A549 (cell line): Measurements from ENCODE around the gene FSTL4. TPM values are rescaled to one million over a fixed set of nuclear protein-coding genes. Genes with fewer than 3 reads are reported as not detected.

Experiments used
- ATAC-seq, 2 experiments: fragments of 200-7000 bp in 1 of 2; fragments of >200 bp in 1 of 2; cut with Nextera tagmentation in 1 of 2; cut with Tn5 transposase in 1 of 2; 3 replicates each; pipeline versions ENCODE4 v1.8.0 to v1.9.1; 2018 to 2020; ENCODE audit warnings: mild to moderate bottlenecking in 1 of 2, moderate library complexity in 1 of 2
- CTCF ChIA-PET: fragments of 300-600 bp; sonication (Branson Sonifier 250); formaldehyde crosslinking; extraction: SDS; loops from one replicate; lab custom pipeline; 2021; ENCODE audit warnings: antibody characterized with exemption, inconsistent platforms; lab: Yijun Ruan, JAX
- POLR2A ChIA-PET: fragments of 350-600 bp; formaldehyde crosslinking; extraction: SDS; loops from one replicate; lab custom pipeline; 2021; ENCODE audit warnings: antibody characterized with exemption, inconsistent platforms; lab: Yijun Ruan, JAX
- DNase-seq, 2 experiments: peaks; one replicate each; pipeline versions ENCODE4 v3.0.0 to v3.0.0-alpha.2; 2011 to 2016; ENCODE audit warnings: low read depth in 1 of 2, low spot score in 1 of 2
- FAIRE-seq: peaks from 2 replicates; lab custom pipeline; 2011; peaks lifted over from hg19 to GRCh38; lab: Jason Lieb, UNC
- H3K27ac ChIP-seq, 2 experiments: fragments of >200 bp; sonication (Bioruptor Twin); formaldehyde crosslinking; 3 replicates each; pipeline ENCODE4 v1.5.1; 2016 to 2017
- H3K4me1 ChIP-seq: fragments of >200 bp; sonication (Bioruptor Twin); formaldehyde crosslinking; 3 replicates; pipeline ENCODE4 v1.6.1; 2016
- H3K4me2 ChIP-seq: fragments of >200 bp; sonication (Bioruptor Twin); formaldehyde crosslinking; 3 replicates; pipeline ENCODE4 v1.6.1; 2016
- H3K4me3 ChIP-seq: fragments of >200 bp; sonication (Bioruptor Twin); formaldehyde crosslinking; 3 replicates; pipeline ENCODE4 v1.5.1; 2016
- H3K9me3 ChIP-seq: fragments of >200 bp; sonication (Bioruptor Twin); formaldehyde crosslinking; 3 replicates; pipeline ENCODE4 v1.6.1; 2016
- ATOH8 ChIP-seq: fragments of 250-450 bp; sonication (Bioruptor Pico); IDR thresholded peaks from 2 replicates; pipeline ENCODE4 v1.5.0; 2020; ENCODE audit warnings: low read depth, mild to moderate bottlenecking, moderate library complexity
- BCL3 ChIP-seq: fragments of >200 bp; sonication (Bioruptor Twin); formaldehyde crosslinking; IDR thresholded peaks from 3 replicates; pipeline ENCODE4 v1.6.1; 2016
- BHLHE40 ChIP-seq: IDR thresholded peaks from 2 replicates; pipeline ENCODE4 v1.6.1; 2012; ENCODE audit warnings: low read depth, low read length, inconsistent platforms
- CBX2 ChIP-seq: fragments of 200-600 bp; sonication (generic); IDR thresholded peaks from 2 replicates; pipeline ENCODE4 v1.6.1; 2016; ENCODE audit warnings: low read depth, mild to moderate bottlenecking, borderline replicate concordance
- CEBPB ChIP-seq, 2 experiments: fragments of >200 bp in 1 of 2; sonication (Bioruptor Twin) in 1 of 2; formaldehyde crosslinking in 1 of 2; IDR thresholded peaks; 2 replicates each; pipeline ENCODE4 v1.6.1; 2012 to 2016
- CHD2 ChIP-seq: fragments of 150-350 bp; IDR thresholded peaks from 2 replicates; pipeline ENCODE4 v1.6.1; 2014; ENCODE audit warnings: low read length; ENCODE audit not compliant: partially characterized antibody
- CHD4 ChIP-seq: fragments of 200-600 bp; sonication (generic); IDR thresholded peaks from 2 replicates; pipeline ENCODE4 v1.6.1; 2016; ENCODE audit warnings: antibody characterized with exemption, mild to moderate bottlenecking, borderline replicate concordance
- CTCF ChIP-seq: fragments of >200 bp; sonication (Bioruptor Twin); formaldehyde crosslinking; IDR thresholded peaks from 3 replicates; pipeline ENCODE4 v1.5.1; 2016
- EP300 ChIP-seq, 2 experiments: fragments of >200 bp; sonication (Bioruptor Twin); formaldehyde crosslinking; IDR thresholded peaks; 2 replicates in 1 of 2; 3 replicates in 1 of 2; pipeline ENCODE4 v1.6.1; 2016 to 2017
- ESRRA ChIP-seq: fragments of 150-350 bp; IDR thresholded peaks from 2 replicates; pipeline ENCODE4 v1.6.1; 2014; ENCODE audit warnings: mild to moderate bottlenecking, low read length, borderline replicate concordance
- FOSB ChIP-seq: fragments of 250-450 bp; sonication (Bioruptor Pico); IDR thresholded peaks from 2 replicates; pipeline ENCODE4 v1.5.0; 2020; ENCODE audit warnings: mild to moderate bottlenecking, moderate library complexity
- FOXS1 ChIP-seq: fragments of 250-450 bp; sonication (Bioruptor Pico); IDR thresholded peaks from 2 replicates; pipeline ENCODE4 v1.5.0; 2020; ENCODE audit warnings: mild to moderate bottlenecking, moderate library complexity
- GATA3 ChIP-seq: IDR thresholded peaks from 2 replicates; pipeline ENCODE4 v1.6.1; 2012; ENCODE audit warnings: borderline replicate concordance
- HDAC2 ChIP-seq: fragments of 200-600 bp; sonication (generic); IDR thresholded peaks from 2 replicates; pipeline ENCODE4 v1.6.1; 2016
- HEYL ChIP-seq: fragments of 250-450 bp; sonication (Bioruptor Pico); IDR thresholded peaks from 2 replicates; pipeline ENCODE4 v1.8.0; 2021; ENCODE audit warnings: mild to moderate bottlenecking, moderate library complexity
- HMGXB4 ChIP-seq: fragments of 250-450 bp; sonication (Bioruptor Pico); IDR thresholded peaks from 2 replicates; pipeline ENCODE4 v1.5.0; 2021; ENCODE audit warnings: mild to moderate bottlenecking, moderate library complexity, borderline replicate concordance
- HOXB5 ChIP-seq: fragments of 250-450 bp; sonication (Bioruptor Pico); IDR thresholded peaks from 2 replicates; pipeline ENCODE4 v1.5.0; 2020; ENCODE audit warnings: mild to moderate bottlenecking, moderate library complexity
- JUN ChIP-seq, 2 experiments: fragments of >200 bp; sonication (Bioruptor Twin); formaldehyde crosslinking; IDR thresholded peaks; 2 replicates in 1 of 2; 3 replicates in 1 of 2; pipeline ENCODE4 v1.6.1; 2016 to 2017
- KDM5A ChIP-seq: fragments of 200-600 bp; sonication (generic); IDR thresholded peaks from 2 replicates; pipeline ENCODE4 v1.6.1; 2016; ENCODE audit warnings: antibody characterized with exemption, mild to moderate bottlenecking
- NFE2L2 ChIP-seq: fragments of 150-350 bp; conservative IDR thresholded peaks from 2 replicates; pipeline ENCODE4 v1.6.1; 2014; ENCODE audit warnings: low read length
- NR3C1 ChIP-seq: fragments of >200 bp; sonication (Bioruptor Twin); formaldehyde crosslinking; IDR thresholded peaks from 3 replicates; pipeline ENCODE4 v1.6.1; 2017
- POLR2A ChIP-seq: IDR thresholded peaks from 2 replicates; pipeline ENCODE4 v1.6.1; 2012; ENCODE audit warnings: mild to moderate bottlenecking, low read length
- POLR2AphosphoS2 ChIP-seq: conservative IDR thresholded peaks from 2 replicates; pipeline ENCODE4 v1.6.1; 2012; ENCODE audit warnings: low read length, improper control_type of control experiment, inconsistent platforms
- RAD21 ChIP-seq, 2 experiments: fragments of >200 bp in 1 of 2; sonication (Bioruptor Twin) in 1 of 2; formaldehyde crosslinking in 1 of 2; IDR thresholded peaks in 1 of 2; conservative IDR thresholded peaks in 1 of 2; 2 replicates in 1 of 2; 3 replicates in 1 of 2; pipeline ENCODE4 v1.6.1; 2012 to 2018; ENCODE audit warnings: inconsistent platforms in 1 of 2
- TFCP2L1 ChIP-seq: fragments of 250-450 bp; sonication (Bioruptor Pico); IDR thresholded peaks from 2 replicates; pipeline ENCODE4 v1.5.0; 2021; ENCODE audit warnings: mild to moderate bottlenecking
- TP53 ChIP-seq: fragments of 250-450 bp; sonication (Bioruptor Pico); IDR thresholded peaks from 2 replicates; pipeline ENCODE4 v1.5.0; 2021; ENCODE audit warnings: mild to moderate bottlenecking, moderate library complexity
- ZFP36 ChIP-seq: fragments of 450-650 bp; IDR thresholded peaks from 2 replicates; pipeline ENCODE4 v1.6.1; 2014; ENCODE audit warnings: borderline replicate concordance; ENCODE audit not compliant: partially characterized antibody
- ZSCAN20 ChIP-seq: fragments of 250-450 bp; sonication (Bioruptor Pico); IDR thresholded peaks from 2 replicates; pipeline ENCODE4 v1.8.0; 2022; ENCODE audit warnings: mild to moderate bottlenecking, moderate library complexity
- WGBS: methylation state at CpG from one replicate; pipeline ENCODE4 v1.1.6; 2017; ENCODE audit errors: missing lambda C conversion rate; 5-methylcytosine and 5-hydroxymethylcytosine counted together
- polyA plus RNA-seq, 4 experiments: library from polyadenylated mRNA; depleted of rRNA in 3 of 4; stranded (reverse); fragments of >200 nt; fragmentation: RNase III in 1 of 4; extraction: RNeasy Plus Mini Kit Qiagen cat#74134 plus additional on column Dnase treatment in 1 of 4; gene quantifications; 2 replicates in 3 of 4; 3 replicates in 1 of 4; pipeline ENCODE4 v1.2.3, GENCODE V29; 2011 to 2017

The FSTL4 gene
- polyA plus RNA-seq, 2 of the 4 experiments (the other 2 are of a cell fraction): 1.6 to 1.8 TPM

- no peak for ATAC-seq
- ChIA-PET POLR2A (no interaction called here), CTCF (interaction anchor here (1.4 kb wide), 1 partner anchor 28 kb away, joined by 4 read pairs; no protein-coding TSS in a partner anchor)
- Histone ChIP-seq H3K27ac (no peak overlapping the region), H3K4me1 (peaks cover 10% of the 10 kb centered on the region; the same call in 2 of the 3 replicates)
- WGBS: 11% methylated on average over 4 of the region's 4 CpGs
- TF ChIP-seq CHD2 (no peak), ZFP36 (no peak), ESRRA (no peak), HDAC2 (no peak), RAD21 (conservative IDR thresholded peaks at IDR 0.05 in 1 of 2, IDR thresholded peaks at IDR 0.05 in 1 of 2) (no peak), JUN (IDR thresholded peaks at IDR 0.05) (no peak), POLR2A (no peak), CBX2 (no peak), TP53 (no peak), CHD4 (no peak), BHLHE40 (no peak), FOSB (no peak)
- TF ChIP-seq, all 56 proteins: peak for 0
- no peak overlapping the region for H3K4me2 ChIP-seq
- H3K9me3 ChIP-seq: no peaks in the 10 kb centered on the region
- FAIRE-seq: no peak
- no peak for DNase-seq
- H3K4me3 ChIP-seq: no peak overlapping the region
Observed at GRCh38 chr5:133453084-133453780, 159.1 kb downstream of the FSTL4 start.

- ChIA-PET POLR2A (no interaction called here), CTCF (interaction anchor here (1.2 kb wide), 1 partner anchor 24 kb away, joined by 3 read pairs; no protein-coding TSS in a partner anchor)
- DNase-seq: no peak
- no peak overlapping the region for H3K27ac ChIP-seq
- H3K9me3 ChIP-seq: no peaks in the 10 kb centered on the region
- TF ChIP-seq HOXB5 (CRISPR knock-in tag): no peak
- no peak for TF ChIP-seq TFCP2L1 (CRISPR knock-in tag)
- TF ChIP-seq FOXS1 (CRISPR knock-in tag): no peak
- no peak for TF ChIP-seq CEBPB (IDR thresholded peaks at IDR 0.05)
- no peak for TF ChIP-seq FOSB
- TF ChIP-seq POLR2AphosphoS2: no peak
- TF ChIP-seq HEYL (CRISPR knock-in tag): no peak
- no peak for TF ChIP-seq BCL3
- no peak for TF ChIP-seq NR3C1
- TF ChIP-seq ZSCAN20 (CRISPR knock-in tag): no peak
- no peak for TF ChIP-seq ZFP36
- no peak for FAIRE-seq
- H3K4me1 ChIP-seq: peaks cover 5% of the 10 kb centered on the region; the same call in 2 of the 3 replicates
- no peak overlapping the region for H3K4me2 ChIP-seq
- no CpG with 5 or more reads among the region's 1 CpG for WGBS
- H3K4me3 ChIP-seq: no peak overlapping the region
- no peak for ATAC-seq
Observed at GRCh38 chr5:133451926-133452325, 160.4 kb downstream of the FSTL4 start.

- 49% methylated on average over 8 of the region's 8 CpGs for WGBS
- ATAC-seq: no peak
- no peak overlapping the region for H3K4me2 ChIP-seq
- no peak for DNase-seq
- H3K27ac ChIP-seq: no peak overlapping the region
- no peak for FAIRE-seq
- POLR2A ChIA-PET: no interaction called here
- H3K9me3 ChIP-seq: no peaks in the 10 kb centered on the region
- CTCF ChIA-PET: interaction anchor here (1.1 to 1.2 kb wide), 2 partner anchors 25 to 339 kb away, joined by 3 read pairs; no protein-coding TSS in a partner anchor
- H3K4me1 ChIP-seq: no peaks in the 10 kb centered on the region
- no peak overlapping the region for H3K4me3 ChIP-seq
- TF ChIP-seq HOXB5 (CRISPR knock-in tag) (no peak), NFE2L2 (no peak), EP300 (IDR thresholded peaks at IDR 0.05) (no peak), GATA3 (no peak), NR3C1 (no peak), ATOH8 (CRISPR knock-in tag) (no peak), HMGXB4 (CRISPR knock-in tag) (no peak), KDM5A (no peak), CTCF (no peak)
Observed at GRCh38 chr5:133450286-133450685, 162.1 kb downstream of the FSTL4 start.
